ENCODE data around the gene SORCS2.

GRCh38 chr4:7697821-7698220 is 505.5 kb downstream of the SORCS2 start:
- TF ChIP-seq EZH2 (IDR thresholded peaks at IDR 0.05; ENCODE audit: borderline replicate concordance, low read depth, low read length, poor library complexity, severe bottlenecking) (no peak), CTCF (conservative IDR thresholded peaks at IDR 0.05; ENCODE audit: low read depth, low read length) (no peak)

Data from A673 (cell line).